H1 (cell line): ENCODE measurements around the gene UTP14A.

Source experiments
- ATF2 ChIP-seq: IDR thresholded peaks from 2 replicates; pipeline ENCODE4 v1.6.1; 2012; ENCODE audit warnings: low read length, inconsistent platforms
- ATF3 ChIP-seq: IDR thresholded peaks from 2 replicates; pipeline ENCODE4 v1.6.1; 2011; ENCODE audit warnings: low read depth, mild to moderate bottlenecking, low read length; ENCODE audit not compliant: insufficient read depth
- CHD7 ChIP-seq: fragments of 300-600 bp; sonication (generic); IDR thresholded peaks from 2 replicates; pipeline ENCODE4 v1.7.1; 2012; ENCODE audit warnings: low read length, moderate library complexity, mild to moderate bottlenecking, inconsistent platforms; ENCODE audit not compliant: insufficient replicate concordance
- CREB1 ChIP-seq: IDR thresholded peaks from 2 replicates; pipeline ENCODE4 v1.6.1; 2012; ENCODE audit warnings: inconsistent platforms
- CTCF ChIP-seq, 3 experiments: IDR thresholded peaks; 1 replicate in 2 of 3; 2 replicates in 1 of 3; pipeline versions ENCODE4 v1.5.1 to v1.6.1; 2011; ENCODE audit warnings: low read length in 3 of 3, mild to moderate bottlenecking in 3 of 3, inconsistent platforms in 2 of 3, low read depth in 1 of 3, moderate library complexity in 1 of 3; ENCODE audit not compliant: insufficient read depth in 1 of 3; ENCODE audit errors: control extremely low read depth in 1 of 3
- MAFK ChIP-seq: IDR thresholded peaks from 2 replicates; pipeline ENCODE4 v1.6.1; 2012; ENCODE audit warnings: low read depth, mild to moderate bottlenecking, improper control_type of control experiment, low read length
- NANOG ChIP-seq: IDR thresholded peaks from 2 replicates; pipeline ENCODE4 v1.6.1; 2011; ENCODE audit warnings: low read length, low read depth, mild to moderate bottlenecking, inconsistent platforms; ENCODE audit not compliant: insufficient read depth, poor library complexity, severe bottlenecking
- NRF1 ChIP-seq: IDR thresholded peaks from 2 replicates; pipeline ENCODE4 v1.6.1; 2011; ENCODE audit warnings: mild to moderate bottlenecking, low read depth, low read length, improper control_type of control experiment
- POLR2A ChIP-seq, 2 experiments: IDR thresholded peaks; 1 replicate in 1 of 2; 2 replicates in 1 of 2; pipeline ENCODE4 v1.6.1; 2011; ENCODE audit warnings: low read depth in 2 of 2, low read length in 2 of 2, mild to moderate bottlenecking in 2 of 2; ENCODE audit errors: control extremely low read depth in 1 of 2
- POLR2AphosphoS5 ChIP-seq: IDR thresholded peaks from 2 replicates; pipeline ENCODE4 v1.6.1; 2011; ENCODE audit warnings: low read depth, low read length
- RFX5 ChIP-seq: IDR thresholded peaks from 2 replicates; pipeline ENCODE4 v1.6.1; 2011; ENCODE audit warnings: low read depth, low read length, improper control_type of control experiment, borderline replicate concordance
- RNF2 ChIP-seq: fragments of 200-900, 300-1000 bp; sonication (generic); IDR thresholded peaks from 2 replicates; pipeline ENCODE4 v1.7.1; 2016; ENCODE audit warnings: borderline replicate concordance, low read depth, mild to moderate bottlenecking, antibody characterized with exemption, low read length; ENCODE audit not compliant: poor library complexity, severe bottlenecking; ENCODE audit errors: missing control alignments
- YY1 ChIP-seq: IDR thresholded peaks from 2 replicates; pipeline ENCODE4 v1.6.1; 2011; ENCODE audit warnings: low read depth, mild to moderate bottlenecking, low read length
- ZNF274 ChIP-seq: IDR thresholded peaks from 2 replicates; pipeline ENCODE4 v1.7.0; 2012; ENCODE audit warnings: low read length, borderline replicate concordance; ENCODE audit errors: extremely low read depth

- TF ChIP-seq POLR2AphosphoS5 = no peak
- TF ChIP-seq YY1 = no peak
- no peak for TF ChIP-seq CTCF (IDR thresholded peaks at IDR 0.05; ENCODE audit: control extremely low read depth in 1 of 3, insufficient read depth in 1 of 3, low read depth in 1 of 3, low read length in 3 of 3)
- no peak for TF ChIP-seq CHD7
- TF ChIP-seq RNF2 = no peak
- no peak for TF ChIP-seq NANOG
- no peak for TF ChIP-seq RFX5
- TF ChIP-seq ZNF274 = no peak
- TF ChIP-seq CREB1 = no peak
- no peak for TF ChIP-seq POLR2A (IDR thresholded peaks at IDR 0.05; ENCODE audit: control extremely low read depth in 1 of 2, low read depth in 2 of 2, low read length in 2 of 2)
- no peak for TF ChIP-seq ATF3
- no peak for TF ChIP-seq NRF1
- no peak for TF ChIP-seq MAFK
- no peak for TF ChIP-seq ATF2
These were observed 52.1 kb downstream of the UTP14A start for GRCh38 chrX:129958083-129958465.
